Lower leg skin (tissue), 4 donors: ENCODE results near the gene ADA. TPM values are rescaled to one million over a fixed set of nuclear protein-coding genes. Genes with fewer than 3 reads are reported as not detected.

Experiments used
- DNase-seq, 2 donors: peaks; one replicate each; pipeline ENCODE4 v3.0.0-alpha.2; 2019; ENCODE audit warnings: low spot score in 2 of 2
- H3K4me3 ChIP-seq: fragments of 200-600 bp; sonication (generic); 2 replicates; pipeline ENCODE4 v1.5.1; 2017; ENCODE audit warnings: mild to moderate bottlenecking, low read depth; ENCODE audit not compliant: poor library complexity, severe bottlenecking
- CTCF ChIP-seq, 3 donors: fragments of 450-650 bp; IDR thresholded peaks; one replicate each; pipeline ENCODE4 v1.5.1; 2016; ENCODE audit warnings: antibody characterized with exemption in 3 of 3, mild to moderate bottlenecking in 3 of 3, moderate library complexity in 2 of 3
- POLR2A ChIP-seq, 2 donors: fragments of 450-650 bp; IDR thresholded peaks; one replicate each; pipeline ENCODE4 v1.6.1; 2016 to 2017; ENCODE audit warnings: antibody characterized with exemption in 2 of 2, mild to moderate bottlenecking in 1 of 2, moderate library complexity in 1 of 2
- WGBS, 2 donors: methylation state at CpG; one replicate each; pipeline ENCODE4 v1.1.5; 2018; 5-methylcytosine and 5-hydroxymethylcytosine counted together
- intact Hi-C: fragments of 100-400 bp; cut with DNase I; formaldehyde crosslinking; loops from one replicate; pipeline ENCODE4 v1.15.0; 2023; ENCODE audit warnings: low total_unique reads
- total RNA-seq, 4 donors: library from RNA; depleted of rRNA; stranded (reverse); fragments of >200 nt; gene quantifications; one replicate each; pipeline ENCODE4 v1.1.0, GENCODE V29; 2016

The ADA gene
- total RNA-seq, 4 donors from 2014 or later: 4.3 to 14.8 (median 6.5) TPM

GRCh38 chr20:44622501-44623270 lies 28.8 kb downstream of the ADA start:
- intact Hi-C loops: no loop called here
- no peak for TF ChIP-seq POLR2A (IDR thresholded peaks at IDR 0.05)
- TF ChIP-seq CTCF (IDR thresholded peaks at IDR 0.05): no peak
- no peak overlapping the region for H3K4me3 ChIP-seq
- no peak for DNase-seq
- WGBS, 2 donors: 93 to 94% methylated on average over 18 to 19 of the region's 19 CpGs

- H3K4me3 ChIP-seq: no peak overlapping the region
- TF ChIP-seq POLR2A (IDR thresholded peaks at IDR 0.05) (no peak), CTCF (IDR thresholded peaks at IDR 0.05) (no peak)
- no peak for DNase-seq
- WGBS, 2 donors: 94 to 96% methylated on average over 5 to 8 of the region's 8 CpGs
- intact Hi-C loops: no loop called here
These were observed 29.6 kb downstream of the ADA start for GRCh38 chr20:44621939-44622338.

- 90 to 91% methylated on average over 5 of the region's 5 CpGs for WGBS, 2 donors
- no peak for TF ChIP-seq CTCF (IDR thresholded peaks at IDR 0.05)
- no peak for DNase-seq
- no peak overlapping the region for H3K4me3 ChIP-seq
- intact Hi-C loops: no loop called here
These were observed 30.2 kb downstream of the ADA start for GRCh38 chr20:44621325-44621724.

- H3K4me3 ChIP-seq: no peak overlapping the region
- intact Hi-C loops: no loop called here
- DNase-seq: no peak
- WGBS, 2 donors: 94 to 98% methylated on average over 5 of the region's 5 CpGs
- TF ChIP-seq CTCF (IDR thresholded peaks at IDR 0.05): no peak
- no peak for TF ChIP-seq POLR2A (IDR thresholded peaks at IDR 0.05)
These were observed 31.5 kb downstream of the ADA start for GRCh38 chr20:44620030-44620429.

GRCh38 chr20:44619294-44619693 lies 32.2 kb downstream of the ADA start:
- TF ChIP-seq POLR2A (IDR thresholded peaks at IDR 0.05) (no peak), CTCF (IDR thresholded peaks at IDR 0.05) (no peak)
- H3K4me3 ChIP-seq: no peak overlapping the region
- intact Hi-C loops: loop anchor here (5.0 to 10.0 kb wide), 2 partner anchors 144 to 402 kb away; partner anchors contain the start of gene TTPAL
- no peak for DNase-seq
- WGBS, 2 donors: 95% methylated on average over 7 of the region's 7 CpGs
